OCI-LY3 (cell line): ENCODE results near the gene TTC7B.

Experiments
- CTCF ChIP-seq: fragments of 200-600, 300-600 bp; sonication (generic); IDR thresholded peaks from 2 replicates; pipeline ENCODE4 v1.5.1; 2014; ENCODE audit warnings: antibody characterized with exemption, low read length, low read depth
- EZH2phosphoT487 ChIP-seq: fragments of 200-600 bp; shearing (Covaris generic); IDR thresholded peaks from 2 replicates; pipeline ENCODE4 v1.6.1; 2018; ENCODE audit warnings: antibody characterized with exemption, mixed run types, low read depth

- TF ChIP-seq CTCF (no peak), EZH2phosphoT487 (no peak)
Measured at GRCh38 chr14:90791486-90791885, 24.7 kb downstream of the TTC7B start.
